ENCODE measurements around the gene ACTG1. TPM values are rescaled to one million over a fixed set of nuclear protein-coding genes. Genes with fewer than 3 reads are reported as not detected.
A peak's percentile ranks its signal among the peaks of the same experiment; 100 is the strongest.

ACTG1 gene
- total and polyA plus RNA-seq, 2 of the 13 experiments (the other 11 are each of a cell fraction or from before 2014, with no cell fraction given) = 973 to 1,138 TPM

DNA sequence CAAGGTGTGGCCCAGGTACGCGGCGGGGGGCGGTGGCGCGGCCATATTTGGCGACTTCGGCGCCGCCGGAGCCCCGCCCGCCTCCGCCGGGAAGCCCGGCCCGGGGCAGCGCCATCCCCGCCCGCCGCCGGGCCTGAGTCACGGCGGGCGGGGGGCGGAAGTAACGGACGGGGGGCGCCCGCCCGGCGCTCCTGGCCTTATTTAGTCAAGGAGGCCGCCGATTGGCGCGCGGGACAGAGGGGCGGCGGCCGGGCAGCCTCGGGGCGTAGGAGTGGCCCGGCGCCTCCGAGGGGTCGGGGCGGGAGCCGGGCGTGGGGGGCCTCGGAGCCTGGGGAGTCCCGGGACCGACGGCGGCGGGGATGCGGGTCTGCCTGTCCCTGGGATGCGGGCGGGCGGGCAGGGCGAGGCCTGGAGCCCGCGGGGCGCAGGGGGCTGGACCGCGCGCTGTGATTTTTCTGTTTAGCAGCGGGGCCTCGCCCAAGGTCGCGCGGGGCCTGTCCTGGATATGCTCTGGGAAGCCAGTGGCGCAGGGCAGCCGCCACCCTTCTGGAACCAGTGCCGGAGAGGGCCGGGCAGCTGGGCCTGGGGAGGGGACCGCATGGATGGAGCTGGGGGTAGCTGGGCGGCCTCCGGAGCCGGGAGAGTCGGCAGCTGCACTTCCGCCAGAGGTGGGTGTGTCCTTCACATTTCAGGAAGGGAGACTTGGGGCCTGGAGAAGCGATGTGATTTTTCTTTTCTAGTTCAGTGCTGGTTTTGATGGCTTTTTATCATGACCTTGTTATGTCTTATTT lies 2.3 kb upstream of the ACTG1 start (continued):
- no peak for TF ChIP-seq ZFYVE20 (CRISPR knock-in tag; IDR thresholded peaks at IDR 0.05; ENCODE audit: borderline replicate concordance, low read depth)
- no peak for TF ChIP-seq ZNF644 (CRISPR knock-in tag; IDR thresholded peaks at IDR 0.05; ENCODE audit: low read depth)
- TF ChIP-seq ZNF563 (CRISPR knock-in tag; IDR thresholded peaks at IDR 0.05) = peak; percentile 36; the same call in 1 of the 2 replicates
- TF ChIP-seq PTBP1 (IDR thresholded peaks at IDR 0.05; ENCODE audit: low read depth, low read length, poor library complexity, severe bottlenecking) = no peak
- TF ChIP-seq ETV5 (CRISPR knock-in tag; IDR thresholded peaks at IDR 0.05; ENCODE audit: borderline replicate concordance) = peak; percentile 68
- TF ChIP-seq, protein P1, sequence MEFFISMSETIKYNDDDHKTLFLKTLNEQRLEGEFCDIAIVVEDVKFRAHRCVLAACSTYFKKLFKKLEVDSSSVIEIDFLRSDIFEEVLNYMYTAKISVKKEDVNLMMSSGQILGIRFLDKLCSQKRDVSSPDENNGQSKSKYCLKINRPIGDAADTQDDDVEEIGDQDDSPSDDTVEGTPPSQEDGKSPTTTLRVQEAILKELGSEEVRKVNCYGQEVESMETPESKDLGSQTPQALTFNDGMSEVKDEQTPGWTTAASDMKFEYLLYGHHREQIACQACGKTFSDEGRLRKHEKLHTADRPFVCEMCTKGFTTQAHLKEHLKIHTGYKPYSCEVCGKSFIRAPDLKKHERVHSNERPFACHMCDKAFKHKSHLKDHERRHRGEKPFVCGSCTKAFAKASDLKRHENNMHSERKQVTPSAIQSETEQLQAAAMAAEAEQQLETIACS (CRISPR knock-in tag; IDR thresholded peaks at IDR 0.05) = no peak; the same call in 1 of the 2 replicates
- no peak for TF ChIP-seq ZNF138 (CRISPR knock-in tag; IDR thresholded peaks at IDR 0.05; ENCODE audit: low read depth)
- TF ChIP-seq, protein P2, sequence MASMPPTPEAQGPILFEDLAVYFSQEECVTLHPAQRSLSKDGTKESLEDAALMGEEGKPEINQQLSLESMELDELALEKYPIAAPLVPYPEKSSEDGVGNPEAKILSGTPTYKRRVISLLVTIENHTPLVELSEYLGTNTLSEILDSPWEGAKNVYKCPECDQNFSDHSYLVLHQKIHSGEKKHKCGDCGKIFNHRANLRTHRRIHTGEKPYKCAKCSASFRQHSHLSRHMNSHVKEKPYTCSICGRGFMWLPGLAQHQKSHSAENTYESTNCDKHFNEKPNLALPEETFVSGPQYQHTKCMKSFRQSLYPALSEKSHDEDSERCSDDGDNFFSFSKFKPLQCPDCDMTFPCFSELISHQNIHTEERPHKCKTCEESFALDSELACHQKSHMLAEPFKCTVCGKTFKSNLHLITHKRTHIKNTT (CRISPR knock-in tag; IDR thresholded peaks at IDR 0.05) = no peak
- TF ChIP-seq, protein P3, sequence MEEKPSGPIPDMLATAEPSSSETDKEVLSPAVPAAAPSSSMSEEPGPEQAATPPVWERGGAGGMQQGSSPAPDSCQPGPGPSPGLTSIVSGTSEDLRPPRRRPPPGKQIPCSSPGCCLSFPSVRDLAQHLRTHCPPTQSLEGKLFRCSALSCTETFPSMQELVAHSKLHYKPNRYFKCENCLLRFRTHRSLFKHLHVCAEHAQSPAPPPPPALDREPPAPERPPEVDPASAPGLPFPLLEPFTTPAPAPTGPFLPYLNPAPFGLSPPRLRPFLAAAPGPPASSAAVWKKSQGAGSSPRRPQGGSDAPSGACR (CRISPR knock-in tag; IDR thresholded peaks at IDR 0.05) = no peak; the same call in 1 of the 2 replicates
- TF ChIP-seq, protein P4, sequence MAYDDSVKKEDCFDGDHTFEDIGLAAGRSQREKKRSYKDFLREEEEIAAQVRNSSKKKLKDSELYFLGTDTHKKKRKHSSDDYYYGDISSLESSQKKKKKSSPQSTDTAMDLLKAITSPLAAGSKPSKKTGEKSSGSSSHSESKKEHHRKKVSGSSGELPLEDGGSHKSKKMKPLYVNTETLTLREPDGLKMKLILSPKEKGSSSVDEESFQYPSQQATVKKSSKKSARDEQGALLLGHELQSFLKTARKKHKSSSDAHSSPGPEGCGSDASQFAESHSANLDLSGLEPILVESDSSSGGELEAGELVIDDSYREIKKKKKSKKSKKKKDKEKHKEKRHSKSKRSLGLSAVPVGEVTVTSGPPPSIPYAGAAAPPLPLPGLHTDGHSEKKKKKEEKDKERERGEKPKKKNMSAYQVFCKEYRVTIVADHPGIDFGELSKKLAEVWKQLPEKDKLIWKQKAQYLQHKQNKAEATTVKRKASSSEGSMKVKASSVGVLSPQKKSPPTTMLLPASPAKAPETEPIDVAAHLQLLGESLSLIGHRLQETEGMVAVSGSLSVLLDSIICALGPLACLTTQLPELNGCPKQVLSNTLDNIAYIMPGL (CRISPR knock-in tag; IDR thresholded peaks at IDR 0.05; ENCODE audit: borderline replicate concordance in 1 of 2, low read depth in 1 of 2) = peak in 1 of 2 experiments; percentile 29; a peak in 1 of 4 replicates
- TF ChIP-seq, protein P5, sequence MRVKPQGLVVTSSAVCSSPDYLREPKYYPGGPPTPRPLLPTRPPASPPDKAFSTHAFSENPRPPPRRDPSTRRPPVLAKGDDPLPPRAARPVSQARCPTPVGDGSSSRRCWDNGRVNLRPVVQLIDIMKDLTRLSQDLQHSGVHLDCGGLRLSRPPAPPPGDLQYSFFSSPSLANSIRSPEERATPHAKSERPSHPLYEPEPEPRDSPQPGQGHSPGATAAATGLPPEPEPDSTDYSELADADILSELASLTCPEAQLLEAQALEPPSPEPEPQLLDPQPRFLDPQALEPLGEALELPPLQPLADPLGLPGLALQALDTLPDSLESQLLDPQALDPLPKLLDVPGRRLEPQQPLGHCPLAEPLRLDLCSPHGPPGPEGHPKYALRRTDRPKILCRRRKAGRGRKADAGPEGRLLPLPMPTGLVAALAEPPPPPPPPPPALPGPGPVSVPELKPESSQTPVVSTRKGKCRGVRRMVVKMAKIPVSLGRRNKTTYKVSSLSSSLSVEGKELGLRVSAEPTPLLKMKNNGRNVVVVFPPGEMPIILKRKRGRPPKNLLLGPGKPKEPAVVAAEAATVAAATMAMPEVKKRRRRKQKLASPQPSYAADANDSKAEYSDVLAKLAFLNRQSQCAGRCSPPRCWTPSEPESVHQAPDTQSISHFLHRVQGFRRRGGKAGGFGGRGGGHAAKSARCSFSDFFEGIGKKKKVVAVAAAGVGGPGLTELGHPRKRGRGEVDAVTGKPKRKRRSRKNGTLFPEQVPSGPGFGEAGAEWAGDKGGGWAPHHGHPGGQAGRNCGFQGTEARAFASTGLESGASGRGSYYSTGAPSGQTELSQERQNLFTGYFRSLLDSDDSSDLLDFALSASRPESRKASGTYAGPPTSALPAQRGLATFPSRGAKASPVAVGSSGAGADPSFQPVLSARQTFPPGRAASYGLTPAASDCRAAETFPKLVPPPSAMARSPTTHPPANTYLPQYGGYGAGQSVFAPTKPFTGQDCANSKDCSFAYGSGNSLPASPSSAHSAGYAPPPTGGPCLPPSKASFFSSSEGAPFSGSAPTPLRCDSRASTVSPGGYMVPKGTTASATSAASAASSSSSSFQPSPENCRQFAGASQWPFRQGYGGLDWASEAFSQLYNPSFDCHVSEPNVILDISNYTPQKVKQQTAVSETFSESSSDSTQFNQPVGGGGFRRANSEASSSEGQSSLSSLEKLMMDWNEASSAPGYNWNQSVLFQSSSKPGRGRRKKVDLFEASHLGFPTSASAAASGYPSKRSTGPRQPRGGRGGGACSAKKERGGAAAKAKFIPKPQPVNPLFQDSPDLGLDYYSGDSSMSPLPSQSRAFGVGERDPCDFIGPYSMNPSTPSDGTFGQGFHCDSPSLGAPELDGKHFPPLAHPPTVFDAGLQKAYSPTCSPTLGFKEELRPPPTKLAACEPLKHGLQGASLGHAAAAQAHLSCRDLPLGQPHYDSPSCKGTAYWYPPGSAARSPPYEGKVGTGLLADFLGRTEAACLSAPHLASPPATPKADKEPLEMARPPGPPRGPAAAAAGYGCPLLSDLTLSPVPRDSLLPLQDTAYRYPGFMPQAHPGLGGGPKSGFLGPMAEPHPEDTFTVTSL (CRISPR knock-in tag; IDR thresholded peaks at IDR 0.05; ENCODE audit: borderline replicate concordance) = peak; percentile 44; the same call in 1 of the 2 replicates
- TF ChIP-seq ZNF326 (CRISPR knock-in tag; IDR thresholded peaks at IDR 0.05; ENCODE audit: borderline replicate concordance) = no peak
- no peak for TF ChIP-seq ZBTB33 (CRISPR knock-in tag; IDR thresholded peaks at IDR 0.05)
